HG03159 (cell line): ENCODE results near the gene AMBRA1.

ENCODE experiments used
- ATAC-seq: cut with Tn5 transposase; IDR thresholded peaks from one replicate; pipeline ENCODE4 v1.9.1; 2021; ENCODE audit warnings: mild to moderate bottlenecking, moderate library complexity; ENCODE audit not compliant: unreplicated experiment

The AMBRA1 gene

DNA sequence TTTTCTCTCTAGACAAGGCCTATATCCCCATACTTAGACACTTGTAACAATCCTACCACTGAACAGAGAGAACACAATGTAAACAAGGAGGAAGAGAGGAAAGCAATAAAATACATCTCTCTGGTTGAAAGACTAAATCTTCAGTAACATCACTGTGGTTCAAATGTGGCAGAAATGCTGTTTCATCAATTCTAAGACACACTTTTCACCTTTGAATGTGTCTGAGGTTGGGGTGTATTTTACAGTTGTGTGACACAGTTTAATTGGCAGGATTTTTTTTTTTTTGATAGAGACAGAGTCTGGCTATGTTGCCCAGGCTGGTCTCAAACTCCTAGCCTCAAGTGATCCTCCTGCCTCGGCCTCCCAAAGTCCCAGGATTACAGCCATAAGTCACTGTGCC is 79.5 kb downstream of the AMBRA1 start:
- ATAC-seq: no peak

DNA sequence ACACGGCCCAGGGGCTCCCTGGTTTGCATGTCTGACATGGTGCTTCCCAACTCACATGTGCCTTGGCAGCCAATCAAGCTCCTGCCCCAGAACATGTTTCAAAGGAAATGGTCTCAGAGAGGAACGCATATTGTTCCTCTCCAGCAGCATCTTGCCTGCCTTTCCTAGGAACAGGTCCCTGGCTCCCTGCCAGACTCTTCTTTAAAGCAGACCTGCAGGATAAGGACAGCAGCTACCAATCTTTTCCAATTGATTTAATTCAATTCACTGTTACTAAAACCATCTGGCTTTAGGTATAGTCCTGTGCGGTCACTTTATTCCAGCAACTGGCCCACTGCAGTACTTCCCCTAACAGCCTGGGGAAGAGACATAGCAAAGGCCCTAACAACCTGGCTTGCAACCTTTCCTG is 79.9 kb downstream of the AMBRA1 start:
- ATAC-seq: no peak

DNA sequence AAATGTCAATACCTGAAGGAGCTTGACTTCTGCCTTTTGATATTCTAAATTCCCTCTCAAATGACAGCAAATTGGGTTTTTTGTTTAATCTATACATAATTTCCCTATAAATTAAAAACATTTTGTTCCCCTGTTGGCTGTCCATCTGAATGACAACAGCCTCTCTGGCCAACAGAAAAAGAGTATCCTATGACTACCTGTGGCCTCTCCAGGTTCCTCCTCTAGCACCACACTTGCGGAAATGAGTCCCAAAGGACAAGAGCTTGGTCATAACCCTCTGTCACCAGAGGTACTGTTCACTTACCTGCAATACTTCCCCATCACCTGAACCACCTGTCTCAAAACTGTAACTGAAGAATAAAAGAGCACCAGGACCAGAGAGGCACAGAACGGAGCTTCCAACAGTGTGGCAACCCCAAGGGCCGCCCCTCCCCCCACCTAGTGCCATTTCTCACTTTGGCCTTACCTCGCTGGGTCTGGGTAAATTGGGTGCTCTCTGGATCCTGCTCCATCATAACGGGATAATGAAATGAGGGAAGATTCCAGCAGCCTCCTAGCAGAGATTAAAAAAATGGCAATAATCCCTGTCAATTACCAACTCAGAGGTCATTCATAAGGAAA is 81.5 kb downstream of the AMBRA1 start:
- ATAC-seq: no peak

DNA sequence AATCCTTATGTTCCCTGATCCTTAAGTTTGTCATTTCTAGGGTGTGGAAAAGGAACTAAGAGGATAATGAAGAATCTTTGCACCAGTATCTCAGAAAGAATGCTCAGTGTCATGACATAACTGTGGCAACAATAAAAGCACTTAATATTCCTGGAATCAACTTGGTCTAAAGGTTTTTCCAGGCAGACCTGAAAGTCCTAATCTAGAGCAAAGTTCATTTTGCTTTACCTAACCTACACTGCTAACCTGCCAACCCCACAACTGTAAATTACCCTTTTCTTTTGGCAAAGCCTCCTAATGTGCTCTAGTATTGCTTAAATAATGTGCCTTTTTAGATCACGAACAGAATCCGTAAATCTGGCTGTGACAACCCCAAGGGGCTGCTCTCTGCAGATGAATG is 82.5 kb downstream of the AMBRA1 start:
- no peak for ATAC-seq

DNA sequence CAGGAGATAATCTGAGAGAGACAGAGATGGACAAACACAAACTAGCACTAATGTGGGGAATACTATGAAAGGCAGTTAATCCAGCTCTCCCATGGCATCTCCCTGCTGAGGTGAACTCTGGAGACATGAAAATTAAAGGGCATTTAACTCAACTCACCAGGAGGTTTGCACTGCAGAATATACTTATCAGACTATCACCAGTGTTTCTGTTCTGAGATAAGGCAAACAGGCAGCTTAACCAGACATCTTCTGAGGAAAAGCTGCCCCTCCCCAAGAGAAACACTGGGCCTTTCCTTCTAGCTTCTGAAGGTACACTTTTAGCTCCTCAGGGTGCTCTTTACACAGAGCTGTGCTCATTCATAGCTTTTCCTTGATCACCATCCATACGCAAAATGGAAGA is 85.5 kb downstream of the AMBRA1 start:
- ATAC-seq: no peak

DNA sequence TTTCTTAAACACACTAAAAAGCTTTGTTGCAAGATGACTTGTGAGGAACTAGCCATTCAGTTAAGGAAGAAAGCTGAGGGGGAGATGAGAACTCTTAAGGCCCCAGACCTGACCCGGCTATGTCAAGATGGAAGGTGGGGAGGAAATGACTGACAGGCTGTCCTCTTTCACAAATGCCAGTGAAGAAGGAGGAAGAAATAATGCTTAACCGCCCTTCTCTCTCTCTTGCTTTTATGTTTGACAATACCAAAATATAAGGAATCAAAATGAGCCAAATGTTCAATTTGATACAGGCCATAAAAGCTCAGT is 87.4 kb downstream of the AMBRA1 start:
- no peak for ATAC-seq

DNA sequence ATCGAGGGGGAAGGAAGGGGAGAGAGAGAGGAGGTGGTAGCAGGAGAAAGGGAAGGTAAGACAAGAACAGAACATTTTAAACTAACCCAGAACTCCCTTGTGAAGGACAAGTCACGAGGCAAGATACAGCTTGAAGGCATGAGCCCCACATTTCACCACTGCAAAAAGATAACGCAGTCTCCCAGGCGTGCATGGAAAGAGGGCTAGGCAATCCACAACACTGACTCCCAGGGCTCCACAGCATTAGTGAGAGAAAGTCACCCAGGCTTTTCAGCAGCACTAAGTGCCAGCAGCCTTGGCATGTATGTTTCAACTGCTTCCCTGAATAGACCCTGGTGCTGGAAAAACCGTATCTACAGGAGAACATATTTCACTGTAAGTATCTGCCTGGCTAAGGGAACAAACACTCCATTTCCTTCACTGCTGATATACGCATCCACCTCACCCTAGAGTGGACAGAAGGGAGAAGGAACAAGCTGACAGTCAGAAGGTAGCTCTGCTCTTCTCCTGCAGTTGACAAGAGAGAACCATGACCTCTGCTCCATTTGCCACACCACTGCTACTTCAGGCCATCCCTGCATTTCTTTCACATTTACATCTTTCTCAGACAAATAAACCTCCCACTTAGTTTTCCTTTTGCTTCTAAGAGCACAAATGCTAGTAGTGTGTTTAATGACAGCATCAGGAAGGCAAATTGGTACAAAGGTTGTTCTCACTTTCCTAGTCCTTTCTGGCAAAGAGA is 87.9 kb downstream of the AMBRA1 start:
- no peak for ATAC-seq

DNA sequence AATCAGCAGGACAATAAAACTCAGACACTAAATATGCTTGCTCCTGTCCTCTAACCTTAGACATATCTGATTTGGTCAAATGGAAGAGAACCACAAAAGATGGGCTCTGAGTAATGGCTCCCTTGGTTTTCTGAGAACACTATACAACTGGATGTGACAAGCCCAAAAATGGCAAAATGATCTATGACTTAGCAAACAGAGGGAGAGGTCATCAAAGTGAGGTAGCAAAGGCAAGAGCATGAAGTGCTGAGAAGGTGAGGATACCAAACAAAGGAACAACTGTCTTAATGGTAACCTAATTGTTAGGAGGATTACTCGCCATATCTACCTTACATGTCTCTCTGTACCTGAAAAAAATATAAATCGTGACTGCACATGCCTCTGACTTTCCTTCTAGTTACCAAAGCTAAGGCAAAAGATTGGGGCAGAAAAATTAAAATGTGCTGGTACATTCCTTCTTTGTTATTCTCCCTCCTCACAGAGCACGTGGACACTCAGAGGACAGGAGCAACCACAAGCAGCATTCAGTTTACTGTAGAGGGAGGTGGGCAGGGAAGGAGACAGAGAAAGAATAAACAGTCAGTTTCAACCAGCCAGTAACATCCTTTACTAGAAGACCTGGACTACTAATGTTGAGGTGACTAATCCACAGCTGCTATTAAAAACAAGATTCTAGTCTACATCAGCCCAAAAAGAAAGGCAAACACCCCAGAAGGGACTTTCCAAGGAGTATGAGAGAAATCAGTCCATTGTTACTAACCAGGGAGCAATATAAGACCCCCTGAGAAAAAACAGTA is 88.8 kb downstream of the AMBRA1 start:
- no peak for ATAC-seq

DNA sequence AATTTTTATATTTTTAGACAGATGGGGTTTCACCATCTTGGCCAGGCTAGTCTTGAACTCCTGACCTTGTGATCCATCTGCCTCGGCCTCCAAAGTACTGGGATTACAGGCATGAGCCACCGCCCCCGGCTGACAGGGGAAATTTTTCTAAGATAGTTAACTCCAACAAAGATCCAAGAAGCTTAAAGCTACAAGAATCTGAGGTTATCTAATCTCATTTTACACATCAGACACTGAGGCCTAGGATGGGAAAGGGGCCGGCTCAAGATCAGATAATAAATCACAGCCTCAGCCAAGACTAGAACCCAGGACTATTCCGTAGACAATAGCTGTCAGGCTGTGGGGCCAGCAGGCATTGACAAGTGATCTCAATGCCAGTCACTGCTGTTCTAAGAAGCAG is 94.0 kb downstream of the AMBRA1 start:
- no peak for ATAC-seq

DNA sequence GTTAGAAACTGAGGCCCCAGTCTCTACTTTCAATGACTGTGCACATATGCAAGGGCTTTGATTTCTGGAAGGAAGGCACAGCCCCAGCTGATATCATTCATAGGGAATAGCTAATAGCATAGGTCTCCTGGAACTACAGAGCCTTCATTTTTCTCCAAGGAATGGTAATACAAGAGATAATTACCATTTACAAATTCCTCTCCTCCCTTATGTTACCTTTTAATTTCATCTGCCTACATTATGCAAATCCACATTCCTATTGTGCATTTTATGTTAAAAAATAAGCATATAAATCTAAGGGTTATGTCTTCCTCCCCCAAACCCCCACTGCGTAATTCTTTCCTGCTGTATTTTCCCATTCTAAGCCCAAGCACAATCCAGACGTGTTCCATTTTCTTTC is 94.9 kb downstream of the AMBRA1 start:
- ATAC-seq: no peak

DNA sequence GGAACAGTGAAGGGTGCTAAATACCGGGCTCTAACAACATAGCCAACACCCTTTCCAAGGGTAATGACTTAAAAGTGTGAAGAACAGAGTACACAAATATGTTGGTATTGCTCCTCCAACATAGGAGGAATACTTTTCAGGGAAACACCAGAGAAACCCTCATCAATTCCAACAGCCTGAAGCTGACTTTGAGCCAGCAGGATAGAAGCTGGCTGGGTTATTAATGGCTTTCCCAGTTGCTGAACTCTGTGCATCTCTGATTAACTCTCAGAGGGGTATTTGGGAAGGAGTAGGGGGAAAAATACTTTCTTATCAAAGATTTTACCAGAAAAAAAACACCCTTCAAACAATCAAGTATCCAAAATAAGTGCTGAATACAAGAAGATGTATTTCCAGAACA is 95.6 kb downstream of the AMBRA1 start:
- ATAC-seq: no peak

DNA sequence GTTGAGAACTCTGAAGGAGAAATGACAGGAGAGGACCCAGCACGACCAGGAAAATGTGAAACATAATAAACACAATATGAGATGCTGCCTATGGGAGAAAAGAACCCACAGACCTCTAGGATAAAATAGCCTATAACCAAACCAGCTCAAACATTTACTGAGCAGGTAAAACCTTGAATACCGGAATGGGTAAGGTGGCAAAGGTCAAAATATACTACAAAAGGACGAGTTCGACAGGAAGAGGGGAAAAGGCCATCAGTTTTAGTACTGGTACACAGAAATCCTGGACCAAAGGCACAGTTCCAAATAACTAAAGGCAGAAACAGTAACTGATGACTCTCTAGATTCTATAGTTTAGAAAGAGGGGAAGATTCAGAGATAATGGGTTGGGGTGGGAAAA is 96.3 kb downstream of the AMBRA1 start:
- no peak for ATAC-seq

DNA sequence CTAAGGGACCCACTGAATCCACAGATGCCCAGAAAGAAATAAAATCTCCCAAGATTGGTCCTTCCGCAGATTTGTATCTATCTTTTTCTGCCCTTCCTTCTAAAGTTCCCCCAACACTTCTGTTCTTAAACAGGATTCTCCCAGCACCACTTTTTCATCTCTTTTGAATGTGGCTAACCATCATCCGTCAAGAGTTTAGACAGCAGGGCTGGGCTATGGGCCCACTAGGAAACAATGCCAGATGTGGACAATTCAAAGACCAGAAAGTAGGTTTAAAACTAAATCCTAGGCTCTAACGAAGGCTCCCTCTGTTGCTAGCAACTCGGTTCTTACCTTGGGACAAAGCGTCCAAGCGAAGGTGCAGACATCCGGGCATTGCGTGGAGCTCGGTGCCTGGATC is 100.0 kb downstream of the AMBRA1 start:
- no peak for ATAC-seq

DNA sequence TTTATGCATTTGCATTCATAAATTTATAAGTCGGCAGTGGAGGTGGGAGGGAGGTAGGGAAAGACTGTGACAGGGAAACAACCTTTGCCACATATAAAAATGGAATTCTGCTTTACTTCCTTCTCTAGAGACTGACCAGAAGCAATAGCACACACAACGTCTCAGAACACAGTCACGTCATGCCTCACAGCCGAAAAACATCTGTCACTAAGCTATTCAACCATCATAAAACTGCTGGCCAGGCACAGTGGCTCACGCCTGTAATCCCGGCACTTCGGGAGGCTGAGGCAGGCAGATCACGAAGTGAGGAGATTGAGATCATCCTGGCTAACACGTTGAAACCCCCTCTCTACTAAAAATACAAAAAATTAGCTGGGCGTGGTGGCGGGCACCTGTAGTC is 101.3 kb downstream of the AMBRA1 start:
- ATAC-seq: no peak

DNA sequence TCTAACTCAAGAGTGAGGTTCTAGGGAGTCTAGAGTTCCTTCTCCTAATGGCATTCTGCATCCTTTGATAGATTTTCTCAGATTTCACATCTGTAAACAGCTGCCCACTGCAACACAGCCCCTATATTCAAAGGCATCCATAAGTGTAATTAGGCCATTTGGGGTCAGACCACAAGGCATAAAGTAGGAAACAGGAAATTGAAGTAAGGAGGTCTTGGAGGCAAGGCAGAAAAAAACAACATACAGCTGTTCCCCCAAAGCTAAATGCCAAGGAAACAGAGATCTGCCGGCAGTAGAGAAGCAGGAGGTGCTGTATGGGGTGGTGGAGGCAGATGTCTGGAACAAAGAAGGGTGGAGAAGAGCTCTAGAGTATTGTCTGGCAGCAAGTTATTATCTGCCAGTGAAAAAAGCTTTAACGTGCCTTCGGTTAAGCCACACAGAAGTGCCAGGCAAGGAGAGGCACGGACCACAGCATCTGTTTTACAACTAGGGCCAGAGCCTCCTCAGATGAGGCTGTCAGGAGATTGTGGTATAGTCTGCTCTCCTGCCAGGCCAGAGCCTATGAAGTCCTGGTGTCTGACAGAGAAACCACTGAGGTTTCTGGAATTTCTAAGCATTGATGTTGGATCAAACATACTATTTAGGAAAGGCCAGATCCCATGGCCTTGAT is 102.0 kb downstream of the AMBRA1 start:
- no peak for ATAC-seq

DNA sequence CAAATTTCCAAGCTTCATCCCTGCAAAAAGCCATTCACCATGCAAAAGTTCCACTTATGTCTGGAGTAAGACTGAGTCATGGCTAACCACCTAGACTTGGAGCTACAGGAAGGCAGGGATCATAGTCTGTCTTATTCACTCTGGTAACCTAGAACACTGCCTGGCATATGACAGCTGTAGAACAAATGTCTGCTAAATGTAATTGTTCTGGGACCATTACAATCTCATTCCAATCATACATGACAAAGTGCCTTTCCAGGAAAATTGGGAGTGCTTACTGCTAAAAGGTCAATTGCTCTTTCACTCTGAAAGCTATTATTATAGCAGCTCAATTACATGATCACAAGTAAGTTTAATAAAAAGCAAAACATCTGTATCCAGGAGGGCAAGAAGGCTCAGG is 103.2 kb downstream of the AMBRA1 start:
- ATAC-seq: no peak

DNA sequence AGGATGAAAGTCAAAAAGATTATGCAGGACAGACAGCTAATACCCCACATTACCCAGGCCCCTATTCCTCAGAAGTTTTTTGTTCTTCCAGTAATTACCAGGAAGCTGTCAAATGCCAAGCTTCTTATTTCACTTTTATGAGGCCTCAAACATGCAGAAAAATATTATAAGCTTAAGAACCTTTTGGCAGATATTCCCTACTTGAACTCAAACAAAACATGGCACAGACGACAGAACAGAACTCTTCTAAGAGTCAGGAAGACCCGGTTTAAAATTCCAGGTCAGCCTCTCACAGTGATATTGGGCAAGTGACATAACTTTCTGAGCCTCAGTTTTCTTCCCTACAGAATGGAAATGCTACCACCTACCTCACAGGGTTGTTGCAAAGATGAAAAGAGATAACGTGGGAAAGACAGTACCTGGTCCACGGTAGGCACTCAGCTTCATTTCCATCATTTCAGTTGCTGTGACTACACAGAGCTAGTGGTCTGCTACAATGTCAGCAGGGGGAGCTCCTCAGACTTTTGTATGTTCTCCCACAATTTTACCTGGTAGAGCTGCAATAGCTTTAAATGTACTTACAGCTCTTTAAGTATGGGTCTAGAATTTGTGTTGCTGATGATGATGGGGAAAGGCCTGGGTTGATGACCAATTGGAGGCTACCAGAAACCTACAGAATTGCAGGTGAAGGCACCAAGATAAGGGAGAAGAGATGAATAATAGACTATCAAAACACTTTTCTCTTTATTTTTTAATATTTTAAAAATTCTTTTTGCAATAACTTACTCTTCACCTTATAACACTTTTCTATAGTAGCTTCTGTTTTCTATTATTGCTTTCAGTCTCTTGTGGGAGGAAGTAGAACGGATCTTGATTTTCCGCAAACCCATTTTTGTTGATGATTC is 103.9 kb downstream of the AMBRA1 start:
- ATAC-seq: no peak

DNA sequence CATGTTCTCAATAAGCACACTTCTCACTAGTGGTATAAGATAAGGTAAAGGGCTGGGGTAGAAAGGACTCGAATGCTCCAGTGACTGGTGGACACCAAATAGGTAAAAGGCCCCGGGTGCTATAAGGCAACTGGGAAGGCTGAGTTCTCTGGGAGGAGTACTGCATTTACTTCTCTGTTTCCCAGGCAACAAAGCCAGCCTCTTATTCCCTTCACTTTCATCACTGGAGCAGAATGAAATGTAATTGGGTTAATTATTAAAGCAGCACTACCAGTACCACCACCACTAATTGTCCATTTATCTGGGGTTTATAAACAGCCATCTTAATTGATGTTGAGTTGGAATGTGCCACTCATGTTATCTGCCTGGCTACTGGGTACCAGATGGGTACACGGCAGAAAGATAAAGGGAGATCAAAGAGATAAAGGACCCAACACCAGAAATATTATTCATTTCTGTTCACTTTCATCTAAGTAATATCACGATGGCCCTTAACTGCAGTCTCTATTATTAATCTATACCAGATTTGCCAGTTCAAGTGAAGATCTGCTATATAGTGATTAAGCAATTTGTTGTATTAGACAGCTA is 107.9 kb downstream of the AMBRA1 start:
- no peak for ATAC-seq

DNA sequence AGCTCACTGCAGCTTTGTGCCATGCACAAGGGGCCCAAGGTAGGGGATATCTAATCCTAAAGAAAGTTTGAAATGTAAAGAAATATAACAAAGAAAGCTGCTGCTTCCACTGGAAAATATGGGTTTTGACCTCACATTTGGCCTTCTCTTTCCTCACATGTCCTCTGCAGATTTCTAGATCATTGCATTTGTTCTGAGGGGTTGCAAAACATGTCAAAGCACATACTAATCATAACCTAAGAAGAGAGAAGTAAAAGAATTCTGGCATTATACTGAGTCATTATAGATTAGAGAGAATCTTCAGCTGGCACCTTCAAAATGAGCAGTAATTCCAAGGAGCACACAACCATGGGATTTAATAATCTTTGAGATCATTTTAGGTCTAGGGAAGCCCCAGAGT is 109.7 kb downstream of the AMBRA1 start:
- no peak for ATAC-seq

DNA sequence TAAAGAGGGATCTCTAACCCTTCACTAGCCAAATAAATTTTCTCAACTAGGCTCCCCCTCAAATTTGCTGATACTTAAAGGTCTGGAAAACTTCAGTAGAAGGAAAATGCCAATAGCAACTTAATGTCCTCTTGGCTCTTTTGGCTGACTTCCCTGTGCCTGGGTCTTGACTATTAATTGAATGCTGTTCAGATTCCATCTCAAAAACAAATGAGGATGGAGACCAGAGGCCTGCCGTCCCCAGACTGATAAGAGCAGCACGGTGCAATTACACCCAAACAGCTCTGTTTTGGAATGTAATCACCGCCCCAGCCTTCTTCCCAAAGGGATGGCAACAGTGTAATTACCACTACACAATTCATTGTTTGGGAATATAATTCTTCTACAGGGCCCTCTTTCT is 112.9 kb downstream of the AMBRA1 start:
- no peak for ATAC-seq
